Tibial artery (tissue), 4 donors: ENCODE data around the gene NTRK2.

Experiments used
- DNase-seq, 2 donors: peaks; one replicate each; pipeline ENCODE4 v3.0.0-alpha.2; 2019
- H3K27ac ChIP-seq, 2 donors: fragments of 200-600 bp; sonication (generic) in 1 of 2; 1 replicate in 1 of 2; 2 replicates in 1 of 2; pipeline ENCODE4 v1.5.1; 2018 to 2019; ENCODE audit warnings: mild to moderate bottlenecking in 1 of 2
- H3K27me3 ChIP-seq, 2 donors: fragments of 200-600 bp; sonication (generic) in 1 of 2; one replicate each; pipeline versions ENCODE4 v1.5.1 to v1.6.0; 2016 to 2019
- H3K36me3 ChIP-seq, 3 donors: fragments of 200-600 bp; sonication (generic) in 2 of 3; one replicate each; pipeline ENCODE4 v1.5.1; 2016 to 2019; ENCODE audit warnings: mild to moderate bottlenecking in 2 of 3
- H3K4me1 ChIP-seq, 4 donors: fragments of 200-600 bp; sonication (generic) in 2 of 4; 1 replicate in 3 of 4; 2 replicates in 1 of 4; pipeline ENCODE4 v1.5.1; 2016 to 2019
- H3K4me3 ChIP-seq, 2 donors: fragments of 200-600 bp; sonication (generic) in 1 of 2; 1 replicate in 1 of 2; 2 replicates in 1 of 2; pipeline ENCODE4 v1.5.1; 2018 to 2019; ENCODE audit warnings: mild to moderate bottlenecking in 2 of 2
- H3K9me3 ChIP-seq, 3 donors: fragments of 200-600 bp; sonication (generic) in 1 of 3; one replicate each; pipeline ENCODE4 v1.5.1; 2016 to 2019
- CTCF ChIP-seq, 2 experiments: fragments of 200-600 bp in 1 of 2; fragments of 450-650 bp in 1 of 2; IDR thresholded peaks; one replicate each; pipeline ENCODE4 v1.5.1; 2017 to 2019; ENCODE audit warnings: antibody characterized with exemption in 2 of 2, mild to moderate bottlenecking in 1 of 2, moderate library complexity in 1 of 2
- intact Hi-C: fragments of 100-400 bp; cut with DNase I; formaldehyde crosslinking; loops from one replicate; pipeline ENCODE4 v1.15.0; 2023; ENCODE audit warnings: low total_unique reads

Gene NTRK2

GRCh38 chr9:85045271-85045670 lies 375.7 kb downstream of the NTRK2 start:
- H3K27me3 ChIP-seq = peaks cover 0 to 4% of the 10 kb centered on the region in 2 donors
- no peaks in the 10 kb centered on the region for H3K36me3 ChIP-seq
- TF ChIP-seq CTCF (IDR thresholded peaks at IDR 0.05) = no peak
- H3K27ac ChIP-seq = no peak overlapping the region
- intact Hi-C loops = no loop called here
- no peaks in the 10 kb centered on the region for H3K4me1 ChIP-seq
- H3K4me3 ChIP-seq = no peak overlapping the region
- DNase-seq = no peak
- no peaks in the 10 kb centered on the region for H3K9me3 ChIP-seq

- no peak for DNase-seq
- H3K27me3 ChIP-seq = no peaks in the 10 kb centered on the region
- H3K36me3 ChIP-seq = no peaks in the 10 kb centered on the region
- no peak for TF ChIP-seq CTCF (IDR thresholded peaks at IDR 0.05)
- intact Hi-C loops = no loop called here
- H3K4me3 ChIP-seq = no peak overlapping the region
- H3K4me1 ChIP-seq = no peaks in the 10 kb centered on the region
- H3K27ac ChIP-seq = no peak overlapping the region
- no peaks in the 10 kb centered on the region for H3K9me3 ChIP-seq
Observed at GRCh38 chr9:85046475-85046874, 376.9 kb downstream of the NTRK2 start.

- intact Hi-C loops = no loop called here
- no peaks in the 10 kb centered on the region for H3K4me1 ChIP-seq
Observed at GRCh38 chr9:85053206-85053786, 383.8 kb downstream of the NTRK2 start.

GRCh38 chr9:85054017-85054416 lies 384.5 kb downstream of the NTRK2 start:
- TF ChIP-seq CTCF (IDR thresholded peaks at IDR 0.05) = no peak
- intact Hi-C loops = no loop called here

More at GRCh38 chr9:85053206-85053786, 383.8 kb downstream of the NTRK2 start:
- Histone ChIP-seq H3K36me3 (no peaks in the 10 kb centered on the region), H3K27me3 (peaks cover 0 to 3% of the 10 kb centered on the region in 2 donors), H3K4me3 (no peak overlapping the region), H3K27ac (no peak overlapping the region), H3K9me3 (no peaks in the 10 kb centered on the region)
- TF ChIP-seq CTCF (IDR thresholded peaks at IDR 0.05) = no peak
- DNase-seq = no peak

GRCh38 chr9:85055506-85056202 lies 386.1 kb downstream of the NTRK2 start:
- Histone ChIP-seq H3K27me3 (peaks cover 0 to 3% of the 10 kb centered on the region in 2 donors), H3K36me3 (no peaks in the 10 kb centered on the region), H3K27ac (no peak overlapping the region), H3K4me3 (no peak overlapping the region), H3K9me3 (no peaks in the 10 kb centered on the region), H3K4me1 (no peaks in the 10 kb centered on the region)
- no peak for DNase-seq
- intact Hi-C loops = no loop called here
- no peak for TF ChIP-seq CTCF (IDR thresholded peaks at IDR 0.05)

More at GRCh38 chr9:85054017-85054416, 384.5 kb downstream of the NTRK2 start:
- H3K27me3 ChIP-seq = peaks cover 0 to 3% of the 10 kb centered on the region in 2 donors
- no peaks in the 10 kb centered on the region for H3K9me3 ChIP-seq
- DNase-seq = no peak
- H3K4me3 ChIP-seq = no peak overlapping the region
- no peaks in the 10 kb centered on the region for H3K4me1 ChIP-seq
- H3K36me3 ChIP-seq = no peaks in the 10 kb centered on the region
- H3K27ac ChIP-seq = no peak overlapping the region
